Activated CD8-positive, alpha-beta memory T cell treated with anti-CD3 and anti-CD28 coated beads for 1 hour (primary cell): ENCODE data around the gene MRPS31.
"Not testable (repeated sequence)": the region's sequence is repeated elsewhere in the genome, so short reads cannot be mapped to it uniquely, and the experiment has no call there.

Experiments
- DNase-seq, 2 donors: peaks; one replicate each; pipeline ENCODE4 v3.0.0-alpha.2; 2020; ENCODE audit warnings: low read depth in 1 of 2; ENCODE audit errors: extremely low read depth in 1 of 2

MRPS31 gene

GRCh38 chr13:40789275-40790153 lies 18.5 kb upstream of the MRPS31 start, which contains the start of gene SLC25A15:
Gene SLC25A15 (plus strand): TSS chr13:40789611. CDS start chr13:40793227, 3,616 bp downstream.
- DNase-seq: peak in 1 of 2 donors; percentile 60

DNA sequence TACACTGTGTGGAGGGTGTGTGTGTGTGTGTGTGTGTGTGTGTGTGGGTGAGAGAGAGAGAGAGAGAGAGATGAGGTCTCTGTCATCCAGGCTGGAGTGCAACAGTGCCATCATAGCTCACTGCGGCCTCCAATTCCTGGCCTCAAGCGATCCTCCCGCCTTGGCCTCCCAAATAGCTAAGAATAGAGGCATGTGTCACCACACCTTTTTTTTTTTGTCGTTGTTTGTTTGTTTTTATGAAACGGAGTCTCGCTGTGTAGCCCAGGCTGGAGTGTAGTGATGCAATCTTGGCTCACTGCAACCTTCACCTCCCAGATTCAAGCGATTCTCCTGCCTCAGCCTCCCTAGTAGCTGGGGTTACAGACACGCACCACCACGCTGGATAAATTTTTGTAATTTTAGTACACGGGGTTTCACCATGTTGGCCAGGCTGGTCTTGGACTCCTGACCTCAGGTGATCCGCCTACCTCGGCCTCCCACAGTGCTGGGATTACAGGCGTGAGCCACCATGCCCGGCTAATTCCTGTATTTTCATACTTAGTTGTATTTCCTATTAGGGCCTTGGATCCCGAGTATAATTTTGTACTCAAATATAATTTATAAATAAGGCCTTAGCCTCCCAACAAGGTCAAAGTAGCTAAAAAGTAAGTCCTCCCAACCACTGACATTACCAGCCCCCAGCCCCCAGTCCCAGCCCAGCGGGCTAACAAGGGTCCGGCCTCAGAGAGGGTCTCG lies 17.7 kb upstream of the MRPS31 start:
- not testable (repeated sequence) for DNase-seq

DNA sequence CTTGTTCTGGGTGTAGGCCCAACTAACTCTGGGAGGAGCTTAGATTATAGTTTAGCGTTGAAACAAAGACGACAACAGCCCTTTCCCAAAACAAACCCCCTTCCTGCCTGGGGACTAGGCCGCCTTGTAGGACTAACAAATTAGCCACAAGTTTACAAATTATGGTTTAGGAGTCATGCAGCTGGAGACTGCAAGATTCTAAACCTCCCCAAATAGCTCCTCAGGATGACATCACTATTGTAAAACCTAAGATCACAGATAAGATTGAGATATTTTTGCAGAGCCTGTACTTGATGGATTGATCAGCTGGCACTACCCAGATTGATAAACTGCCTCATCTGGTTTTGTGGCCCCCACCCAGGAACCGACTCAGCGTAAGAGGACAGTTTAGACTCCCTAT lies 16.1 kb upstream of the MRPS31 start:
- no peak for DNase-seq

- DNase-seq: no peak
Measured at GRCh38 chr13:40786568-40786996, 15.6 kb upstream of the MRPS31 start.

- no peak for DNase-seq
Measured at GRCh38 chr13:40784540-40784939, 13.6 kb upstream of the MRPS31 start.

DNA sequence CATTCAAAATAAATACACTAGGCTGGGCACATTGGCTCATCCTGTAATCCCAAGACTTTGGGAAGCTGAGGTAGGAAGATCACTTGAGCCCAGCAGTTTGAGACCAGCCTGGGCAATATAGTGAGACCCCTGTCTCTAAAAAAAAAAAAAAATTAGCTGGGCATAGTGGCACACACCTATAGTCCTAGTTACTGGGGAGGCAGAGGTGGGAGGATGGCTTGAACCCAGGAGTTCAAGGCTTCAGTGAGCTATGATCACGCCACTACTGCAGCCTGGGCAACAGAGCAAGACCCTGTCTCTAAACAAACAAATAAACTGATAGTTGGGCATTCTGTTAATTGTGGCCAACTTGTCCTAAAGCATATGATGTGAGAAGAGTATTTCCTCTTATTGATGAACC lies 12.0 kb upstream of the MRPS31 start:
- not testable (repeated sequence) for DNase-seq

- no peak for DNase-seq
Measured at GRCh38 chr13:40781717-40782116, 10.7 kb upstream of the MRPS31 start.

GRCh38 chr13:40780822-40781401 lies 9.9 kb upstream of the MRPS31 start:
- DNase-seq: no peak

GRCh38 chr13:40779796-40780285 lies 8.9 kb upstream of the MRPS31 start:
- DNase-seq: no peak

GRCh38 chr13:40779049-40779448 lies 8.1 kb upstream of the MRPS31 start:
- no peak for DNase-seq

- no peak for DNase-seq
Measured at GRCh38 chr13:40777809-40778175, 6.8 kb upstream of the MRPS31 start.

DNA sequence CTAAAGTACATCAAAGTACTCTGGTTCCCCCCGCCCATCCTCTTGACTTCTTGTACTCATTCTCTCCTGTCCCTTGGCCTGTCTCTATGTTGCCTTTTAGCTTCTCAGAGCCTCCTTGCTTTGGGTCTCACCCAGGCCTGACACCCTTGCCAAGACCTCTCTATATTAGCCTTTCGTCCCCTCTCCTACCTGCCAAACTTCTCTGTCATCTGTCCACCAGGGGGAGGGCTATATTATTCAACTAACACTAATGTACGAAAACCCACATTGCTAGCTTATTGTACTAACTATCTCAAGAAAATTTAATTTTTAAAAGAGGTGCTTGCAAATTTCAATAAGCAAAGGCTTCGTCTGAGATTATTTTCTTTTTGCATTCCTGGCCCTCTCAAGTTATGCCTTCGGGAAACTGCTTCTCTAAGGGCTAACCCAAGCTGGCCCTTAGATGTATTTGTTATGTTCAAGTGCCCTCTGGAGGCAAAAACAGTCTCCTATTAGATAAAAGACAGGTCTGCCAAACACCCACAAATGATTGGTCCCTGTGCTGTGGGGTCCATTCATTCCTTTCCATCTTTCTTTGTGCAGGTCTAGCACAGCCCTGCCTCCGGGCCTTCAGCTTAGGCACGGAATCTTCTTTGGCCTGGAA lies 6.3 kb upstream of the MRPS31 start:
- no peak for DNase-seq

- peak; percentile 39 to 48 for DNase-seq
Measured at GRCh38 chr13:40776681-40777165, 5.7 kb upstream of the MRPS31 start.

GRCh38 chr13:40776232-40776631 lies 5.2 kb upstream of the MRPS31 start:
- no peak for DNase-seq

GRCh38 chr13:40774672-40775071 lies 3.7 kb upstream of the MRPS31 start:
- DNase-seq: no peak

DNA sequence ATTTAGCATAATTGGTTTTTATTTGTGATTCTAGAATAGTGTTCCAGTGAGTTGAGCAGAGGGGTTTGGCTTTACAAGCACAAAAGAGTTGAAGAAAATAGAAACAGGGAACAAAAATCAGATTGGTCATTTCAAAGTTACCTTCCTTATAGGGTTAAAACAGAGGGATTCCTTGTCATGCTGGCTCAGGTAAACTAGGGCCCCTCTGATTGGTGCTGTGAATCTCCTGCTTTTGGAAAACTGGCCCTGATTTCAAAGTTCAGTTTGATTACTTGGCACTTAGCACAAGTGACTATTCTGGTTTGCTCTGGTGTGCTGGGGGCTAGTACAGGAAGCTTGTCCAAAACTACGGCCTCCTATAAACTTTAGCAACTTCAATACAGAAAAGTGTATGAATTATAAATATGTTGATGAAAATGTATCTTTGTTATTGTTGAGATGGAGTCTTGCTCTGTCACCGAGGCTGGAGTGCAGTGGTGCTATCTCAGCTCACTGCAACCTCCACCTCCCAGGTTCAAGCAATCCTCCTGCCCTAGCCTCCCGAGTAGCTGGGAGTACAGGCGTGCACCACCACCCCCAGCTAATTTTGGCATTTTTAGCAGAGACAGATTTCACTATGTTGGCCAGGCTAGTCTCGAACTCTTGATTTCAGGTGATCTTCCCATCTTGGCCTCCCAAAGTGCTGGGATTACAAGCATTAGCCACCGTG lies 1.9 kb upstream of the MRPS31 start:
- DNase-seq: no peak

GRCh38 chr13:40770609-40770933 lies 419 bp downstream of the MRPS31 start:
- DNase-seq: no peak

GRCh38 chr13:40769970-40770369 lies 1.0 kb downstream of the MRPS31 start:
- DNase-seq: no peak

- DNase-seq: no peak
Measured at GRCh38 chr13:40765602-40766001, 5.4 kb downstream of the MRPS31 start.
